Cardiac muscle cell (in vitro differentiated cells and primary cell): ENCODE data around the gene RDH16. TPM values are rescaled to one million over a fixed set of nuclear protein-coding genes. Genes with fewer than 3 reads are reported as not detected.
"Not testable (repeated sequence)": the region's sequence is repeated elsewhere in the genome, so short reads cannot be mapped to it uniquely, and the experiment has no call there.

ENCODE experiments used
- DNase-seq, 2 donors: peaks; one replicate each; pipeline versions ENCODE4 v3.0.0 to v3.0.0-alpha.2; 2010 to 2017; ENCODE audit warnings: low read depth in 1 of 2, low spot score in 1 of 2
- H3K27ac ChIP-seq: fragments of 200-600 bp; sonication (generic); 2 replicates; pipeline ENCODE4 v1.5.1; 2016
- H3K27me3 ChIP-seq: fragments of 200-600 bp; sonication (generic); 2 replicates; pipeline ENCODE4 v1.6.0; 2016; ENCODE audit warnings: control low read depth
- H3K36me3 ChIP-seq: fragments of 200-600 bp; sonication (generic); 2 replicates; pipeline ENCODE4 v1.5.1; 2016; ENCODE audit warnings: control low read depth
- H3K4me1 ChIP-seq: fragments of 200-600 bp; sonication (generic); 2 replicates; pipeline ENCODE4 v1.8.1; 2017; ENCODE audit warnings: low read depth, mild to moderate bottlenecking, mixed run types
- H3K4me3 ChIP-seq: fragments of 200-600 bp; sonication (generic); 2 replicates; pipeline ENCODE4 v1.5.1; 2016; ENCODE audit warnings: mild to moderate bottlenecking
- H3K9me3 ChIP-seq: fragments of 200-600 bp; sonication (generic); 2 replicates; pipeline ENCODE4 v1.5.1; 2017; ENCODE audit warnings: low read depth, mild to moderate bottlenecking, control low read depth
- CTCF ChIP-seq: IDR thresholded peaks from 2 replicates; pipeline ENCODE4 v1.5.1; 2012; ENCODE audit warnings: low read depth, mild to moderate bottlenecking, low read length
- polyA plus RNA-seq: library from polyadenylated mRNA; unstranded; fragments of >200 nt; fragmentation: Nextera tagmentation; extraction: Ambion mirVana; gene quantifications from 2 replicates; pipeline ENCODE4 v1.2.1, GENCODE V29; 2016
- total RNA-seq: library from RNA; depleted of rRNA; stranded (reverse); fragments of >200 nt; gene quantifications from 2 replicates; pipeline ENCODE4 v1.2.3, GENCODE V29; 2016

RDH16 gene
- total and polyA plus RNA-seq, 2 experiments from 2014 or later: 0.92 to 2.6 TPM

GRCh38 chr12:56979628-56980027 is 22.2 kb upstream of the RDH16 start:
- Histone ChIP-seq H3K36me3 (no peaks in the 10 kb centered on the region), H3K27me3 (no peaks in the 10 kb centered on the region), H3K27ac (no peak overlapping the region), H3K4me3 (no peak overlapping the region), H3K9me3 (no peaks in the 10 kb centered on the region), H3K4me1 (no peaks in the 10 kb centered on the region)
- DNase-seq: no peak
- no peak for TF ChIP-seq CTCF

GRCh38 chr12:56978397-56979138 is 21.2 kb upstream of the RDH16 start:
- Histone ChIP-seq H3K9me3 (no peaks in the 10 kb centered on the region), H3K27ac (no peak overlapping the region), H3K4me3 (no peak overlapping the region), H3K4me1 (no peaks in the 10 kb centered on the region), H3K36me3 (no peaks in the 10 kb centered on the region), H3K27me3 (no peaks in the 10 kb centered on the region)
- TF ChIP-seq CTCF: no peak
- DNase-seq: no peak

GRCh38 chr12:56977361-56977760 is 20.0 kb upstream of the RDH16 start:
- not testable (repeated sequence) for H3K4me1 ChIP-seq, H3K27ac ChIP-seq, H3K36me3 ChIP-seq, DNase-seq, H3K9me3 ChIP-seq, H3K4me3 ChIP-seq, H3K27me3 ChIP-seq

- not testable (repeated sequence) for H3K36me3 ChIP-seq, H3K27ac ChIP-seq, H3K4me1 ChIP-seq, H3K4me3 ChIP-seq, H3K9me3 ChIP-seq, DNase-seq, H3K27me3 ChIP-seq
Measured at GRCh38 chr12:56974224-56974623, 16.8 kb upstream of the RDH16 start.

- H3K9me3 ChIP-seq, H3K27me3 ChIP-seq, H3K4me3 ChIP-seq, DNase-seq, H3K27ac ChIP-seq, H3K36me3 ChIP-seq, H3K4me1 ChIP-seq: not testable (repeated sequence)
Measured at GRCh38 chr12:56968910-56969309, 11.5 kb upstream of the RDH16 start.

- not testable (repeated sequence) for H3K27me3 ChIP-seq, H3K4me1 ChIP-seq, DNase-seq, H3K4me3 ChIP-seq, H3K27ac ChIP-seq, H3K36me3 ChIP-seq, H3K9me3 ChIP-seq
Measured at GRCh38 chr12:56965997-56966642, 8.7 kb upstream of the RDH16 start.

GRCh38 chr12:56965124-56965523 is 7.7 kb upstream of the RDH16 start:
- H3K4me1 ChIP-seq, DNase-seq, H3K4me3 ChIP-seq, H3K27ac ChIP-seq, H3K9me3 ChIP-seq, H3K27me3 ChIP-seq, H3K36me3 ChIP-seq: not testable (repeated sequence)

GRCh38 chr12:56963557-56963956 is 6.1 kb upstream of the RDH16 start:
- not testable (repeated sequence) for H3K4me3 ChIP-seq, H3K9me3 ChIP-seq, H3K36me3 ChIP-seq

GRCh38 chr12:56962247-56962646 is 4.8 kb upstream of the RDH16 start:
- not testable (repeated sequence) for H3K4me1 ChIP-seq, H3K27ac ChIP-seq, H3K4me3 ChIP-seq, H3K36me3 ChIP-seq, H3K27me3 ChIP-seq, H3K9me3 ChIP-seq, DNase-seq

More at GRCh38 chr12:56963557-56963956, 6.1 kb upstream of the RDH16 start:
- DNase-seq, H3K4me1 ChIP-seq, H3K27me3 ChIP-seq, H3K27ac ChIP-seq: not testable (repeated sequence)
